Parietal lobe (tissue), 2 donors: Measurements from ENCODE around the gene SRCAP. TPM values are rescaled to one million over a fixed set of nuclear protein-coding genes. Genes with fewer than 3 reads are reported as not detected.
A peak's percentile ranks its signal among the peaks of the same experiment; 100 is the strongest.

Experiments
- small RNA-seq: library from RNA; depleted of rRNA; stranded (forward); fragments of <200 nt; gene quantifications from one replicate; pipeline ENCODE3, GENCODE V24; 2014; ENCODE audit warnings: low replicate concordance
- total RNA-seq: library from RNA; depleted of rRNA; stranded (reverse); fragments of >200 nt; gene quantifications from one replicate; pipeline ENCODE4 v1.2.3, GENCODE V29; 2014

Gene SRCAP
- 47.3 TPM for total RNA-seq

GRCh38 chr16:30698816-30699614, at the start of gene SRCAP:
SRCAP (plus strand) TSS chr16:30699171; CDS start chr16:30700825, 1,654 bp downstream.

GRCh38 chr16:30650369-30651123, 48.4 kb upstream of the SRCAP start, which contains the start of gene PRR14:
PRR14 (plus strand) TSS chr16:30650960; CDS start chr16:30651646, 686 bp downstream.

GRCh38 chr16:30657866-30658730, 40.9 kb upstream of the SRCAP start, which contains the start of gene FBRS:
FBRS (plus strand) TSS chr16:30658431; CDS start chr16:30659519, 1,088 bp downstream.

GRCh38 chr16:30747799-30748633, 49.0 kb downstream of the SRCAP start, which contains the start of gene PHKG2:
PHKG2 (plus strand) TSS chr16:30748425; CDS start chr16:30748821, 396 bp downstream.

GRCh38 chr16:30761928-30762902, 63.2 kb downstream of the SRCAP start, which contains the start of the genes CFAP119 and RNF40:
CFAP119 (minus strand) TSS chr16:30762062; CDS start chr16:30761748, 314 bp downstream.
RNF40 (plus strand) TSS chr16:30762322; CDS start chr16:30762546, 224 bp downstream.

GRCh38 chr16:30786936-30787612, 88.1 kb downstream of the SRCAP start, which contains the start of gene ZNF629:
ZNF629 (minus strand) TSS chr16:30787205; CDS start chr16:30784482, 2,723 bp downstream.

Small RNA genes within 50 kb of the gene (small RNA-seq; reads per million reads assigned to genes)
- gene RNU6-1043P = not detected
- gene RNU6-416P = not detected
- gene SNORA30 = 1.1 reads per million, percentile 72 among the genes with 10 or more reads in this experiment

Other genes starting within 250 kb of the SRCAP start
- 1.3 TPM for gene ITGAL, start 226.4 kb upstream of the SRCAP start, total RNA-seq
- 20.0 TPM for gene ZNF768, start 172.6 kb upstream of the SRCAP start, total RNA-seq
- gene ZNF747, start 164.3 kb upstream of the SRCAP start, total RNA-seq = 13.5 TPM
- gene ZNF764, start 140.8 kb upstream of the SRCAP start, total RNA-seq = 13.8 TPM
- gene ZNF688, start 127.5 kb upstream of the SRCAP start, total RNA-seq = 11.3 TPM
- gene ZNF785, start 113.5 kb upstream of the SRCAP start, total RNA-seq = 33.2 TPM
- 11.0 TPM for gene ZNF689, start 88.8 kb upstream of the SRCAP start, total RNA-seq
- 16.3 TPM for gene PRR14, start 48.2 kb upstream of the SRCAP start, total RNA-seq
- gene FBRS, start 40.7 kb upstream of the SRCAP start, total RNA-seq = 26.0 TPM
- gene PHKG2, start 49.3 kb downstream of the SRCAP start, total RNA-seq = 12.8 TPM
- gene CFAP119, start 62.9 kb downstream of the SRCAP start, total RNA-seq = 5.3 TPM
- 124 TPM for gene RNF40, start 63.2 kb downstream of the SRCAP start, total RNA-seq
- 18.8 TPM for gene ZNF629, start 88.0 kb downstream of the SRCAP start, total RNA-seq
- 47.3 TPM for gene BCL7C, start 194.9 kb downstream of the SRCAP start, total RNA-seq
- gene CTF1, start 197.4 kb downstream of the SRCAP start, total RNA-seq = 0.31 TPM
- gene FBXL19, start 224.4 kb downstream of the SRCAP start, total RNA-seq = 45.4 TPM
- gene ORAI3, start 249.9 kb downstream of the SRCAP start, total RNA-seq = 3.8 TPM